Coronary artery (tissue), 2 donors: ENCODE data around the gene CASP12.

Experiments used
- DNase-seq: peaks from one replicate; pipeline ENCODE4 v3.0.0-alpha.2; 2017; ENCODE audit warnings: low spot score
- H3K27ac ChIP-seq, 2 donors: fragments of 200-600 bp; sonication (generic); one replicate each; pipeline ENCODE4 v1.5.1; 2016 to 2019
- H3K4me3 ChIP-seq: fragments of 200-600 bp; sonication (generic); 2 replicates; pipeline ENCODE4 v1.5.1; 2016; ENCODE audit warnings: mild to moderate bottlenecking, moderate library complexity
- TF ChIP-seq, protein P1 (sequence below): fragments of 200-600 bp; sonication (generic); IDR thresholded peaks from one replicate; pipeline ENCODE4 v1.5.1; 2019; ENCODE audit warnings: antibody characterized with exemption

The CASP12 gene

DNA sequence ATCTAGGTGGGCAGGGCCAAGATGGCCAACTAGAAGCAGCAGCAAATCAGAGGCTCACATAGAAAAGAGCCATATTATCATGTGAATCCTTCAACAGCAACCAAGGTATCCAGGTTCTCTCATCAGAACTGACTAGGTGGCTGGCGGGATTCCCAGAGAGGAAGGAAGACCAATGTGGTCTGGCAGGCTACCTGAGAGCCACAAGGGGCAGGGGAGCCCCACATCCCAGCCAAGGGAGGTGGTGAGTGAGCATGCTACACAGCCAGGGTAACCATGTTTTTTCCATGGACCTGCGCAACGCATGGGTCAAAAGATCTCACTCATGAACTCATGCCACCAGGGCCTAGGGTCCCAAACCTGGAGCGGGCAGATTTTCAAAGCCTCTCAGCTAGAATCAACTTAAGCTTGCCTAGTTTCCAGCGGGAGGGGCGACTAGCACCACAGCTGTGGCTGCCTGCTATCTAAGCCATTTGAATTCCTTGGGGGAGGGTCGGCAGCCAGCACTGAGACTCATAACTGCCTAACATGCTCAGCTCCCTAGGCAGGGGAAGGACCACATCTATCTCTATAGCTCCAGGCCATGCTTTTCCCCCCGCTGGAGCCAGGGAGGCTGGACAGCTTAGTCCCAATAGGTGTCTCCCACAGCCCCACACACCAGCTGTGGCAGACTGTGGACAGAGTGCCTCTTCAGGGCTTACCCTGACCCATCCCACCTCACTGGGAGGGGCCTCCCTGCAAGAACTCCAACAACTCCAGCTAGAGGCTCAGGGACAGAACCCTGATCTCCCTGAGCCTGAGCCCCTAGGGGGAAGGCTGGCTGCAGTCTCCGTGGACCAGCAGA, 28.7 kb upstream of the CASP12 start:
- TF ChIP-seq, protein P1, sequence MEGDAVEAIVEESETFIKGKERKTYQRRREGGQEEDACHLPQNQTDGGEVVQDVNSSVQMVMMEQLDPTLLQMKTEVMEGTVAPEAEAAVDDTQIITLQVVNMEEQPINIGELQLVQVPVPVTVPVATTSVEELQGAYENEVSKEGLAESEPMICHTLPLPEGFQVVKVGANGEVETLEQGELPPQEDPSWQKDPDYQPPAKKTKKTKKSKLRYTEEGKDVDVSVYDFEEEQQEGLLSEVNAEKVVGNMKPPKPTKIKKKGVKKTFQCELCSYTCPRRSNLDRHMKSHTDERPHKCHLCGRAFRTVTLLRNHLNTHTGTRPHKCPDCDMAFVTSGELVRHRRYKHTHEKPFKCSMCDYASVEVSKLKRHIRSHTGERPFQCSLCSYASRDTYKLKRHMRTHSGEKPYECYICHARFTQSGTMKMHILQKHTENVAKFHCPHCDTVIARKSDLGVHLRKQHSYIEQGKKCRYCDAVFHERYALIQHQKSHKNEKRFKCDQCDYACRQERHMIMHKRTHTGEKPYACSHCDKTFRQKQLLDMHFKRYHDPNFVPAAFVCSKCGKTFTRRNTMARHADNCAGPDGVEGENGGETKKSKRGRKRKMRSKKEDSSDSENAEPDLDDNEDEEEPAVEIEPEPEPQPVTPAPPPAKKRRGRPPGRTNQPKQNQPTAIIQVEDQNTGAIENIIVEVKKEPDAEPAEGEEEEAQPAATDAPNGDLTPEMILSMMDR: no peak
- H3K27ac ChIP-seq: no peak overlapping the region
- DNase-seq: no peak
- H3K4me3 ChIP-seq: no peak overlapping the region

DNA sequence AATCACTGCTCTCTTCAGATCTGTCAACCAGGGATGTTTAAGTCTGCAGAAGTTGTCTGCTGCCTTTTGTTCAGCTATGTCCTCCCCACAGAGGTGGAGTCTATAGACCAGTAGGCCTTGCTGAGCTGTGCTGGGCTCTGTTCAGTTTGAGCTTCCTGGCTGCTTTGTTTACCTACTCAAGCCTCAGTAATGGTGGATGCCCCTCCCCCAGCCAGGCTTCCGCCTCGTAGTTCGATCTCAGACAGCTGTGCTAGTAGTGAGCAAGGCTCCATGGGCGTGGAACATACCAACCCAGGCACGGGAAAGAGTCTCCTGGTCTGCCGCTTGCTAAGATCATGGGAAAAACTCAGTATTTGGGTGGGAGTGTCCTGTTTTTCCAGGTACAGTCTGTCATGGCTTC, 27.6 kb upstream of the CASP12 start:
- H3K27ac ChIP-seq: no peak overlapping the region
- no peak for DNase-seq
- H3K4me3 ChIP-seq: no peak overlapping the region
- TF ChIP-seq, protein P1: no peak

DNA sequence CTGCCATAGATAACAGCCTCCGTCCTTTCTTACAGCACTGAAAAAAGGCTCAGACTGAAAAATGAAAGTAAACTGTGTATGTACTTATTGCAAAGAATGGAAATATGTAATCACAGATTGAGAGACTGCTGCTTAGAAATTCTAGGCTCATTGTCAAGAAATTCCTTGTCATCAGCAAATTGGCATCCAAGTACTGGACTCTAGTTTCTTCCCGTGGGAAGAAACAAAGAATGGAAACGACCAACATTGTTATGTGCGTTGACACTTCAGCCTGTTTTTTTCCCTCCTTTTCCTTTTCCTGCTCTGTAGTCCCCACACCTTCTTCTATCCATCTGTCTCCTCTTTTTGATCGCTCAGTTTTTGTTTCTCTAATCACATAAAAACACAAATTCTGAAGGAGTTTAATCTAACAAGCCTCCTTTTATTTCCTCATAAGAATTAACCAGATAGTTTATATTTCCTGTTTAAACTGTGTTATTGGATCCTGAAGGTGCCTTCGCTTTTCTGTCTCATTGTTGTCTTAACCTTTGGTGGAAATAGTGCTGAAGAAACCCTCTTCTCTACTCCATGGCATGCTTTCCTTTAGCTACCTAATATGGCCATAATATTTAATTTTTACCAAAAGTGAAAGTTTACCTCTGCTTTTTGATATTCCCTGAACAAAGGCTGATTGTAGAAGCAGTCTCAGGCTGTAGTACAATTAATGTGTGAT, 20.0 kb upstream of the CASP12 start:
- Histone ChIP-seq H3K27ac (peak overlapping the region; percentile 50 to 54), H3K4me3 (peak overlapping the region; percentile 69)
- no peak for DNase-seq
- TF ChIP-seq, protein P1: no peak

DNA sequence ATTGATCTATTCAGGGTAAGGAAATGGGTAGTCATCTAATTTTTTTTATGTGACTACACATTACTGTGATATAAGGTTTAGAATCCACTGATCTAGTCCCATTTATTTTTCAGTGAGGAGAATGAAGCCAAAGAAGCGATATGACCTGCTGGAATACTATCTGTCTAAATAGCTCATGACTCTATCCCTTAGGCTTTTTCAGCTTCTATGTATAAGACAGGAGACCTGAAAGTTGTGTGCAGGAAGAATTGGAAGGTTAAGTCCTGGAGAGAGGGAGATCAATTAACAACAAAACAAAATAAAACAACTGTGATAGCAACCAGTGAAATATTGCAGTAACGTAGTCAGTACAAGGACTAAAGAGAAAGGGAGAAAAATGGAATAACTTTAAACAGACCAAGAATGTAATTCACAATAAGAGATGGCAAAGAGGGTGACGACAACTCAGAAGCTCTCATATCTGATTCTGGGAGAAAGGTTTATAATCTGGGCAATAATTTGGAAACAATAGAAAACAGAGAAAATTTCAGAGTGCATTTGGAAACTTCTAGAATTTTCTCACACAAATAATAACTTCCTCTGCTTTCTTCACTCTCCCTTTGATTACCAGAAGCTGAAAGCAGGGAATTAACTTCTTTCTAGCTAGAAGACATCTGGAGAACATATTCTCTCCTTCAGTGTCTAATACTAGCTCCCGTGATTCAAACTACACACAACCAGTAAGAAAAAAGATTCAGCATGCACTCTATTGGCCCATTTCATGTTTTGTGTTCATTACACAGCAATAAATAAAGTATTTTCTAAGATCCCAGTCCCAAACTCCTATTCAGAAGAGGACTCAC, 19.2 kb upstream of the CASP12 start:
- TF ChIP-seq, protein P1: no peak
- Histone ChIP-seq H3K4me3 (peak overlapping the region; percentile 69), H3K27ac (peak overlapping the region; percentile 50 to 54)
- no peak for DNase-seq

DNA sequence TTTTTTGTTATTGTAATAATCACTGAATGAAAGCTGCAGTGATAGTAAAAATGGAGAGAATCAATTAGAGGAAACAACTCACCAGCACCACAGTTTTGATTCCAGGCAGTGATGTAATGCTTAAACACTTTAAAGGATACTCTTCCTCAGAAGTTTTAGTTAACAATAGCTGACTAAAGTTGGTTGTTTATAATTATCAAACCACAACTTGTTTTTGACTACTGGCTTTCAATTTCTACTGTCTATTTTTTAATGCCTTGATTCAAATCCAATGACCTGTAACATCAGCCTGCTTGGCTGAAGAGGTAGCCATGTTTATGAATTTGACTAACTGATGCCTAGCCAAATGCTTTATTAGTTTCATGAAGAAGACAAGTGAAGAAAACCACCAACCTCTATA, 18.2 kb upstream of the CASP12 start:
- peak overlapping the region; percentile 69 for H3K4me3 ChIP-seq

DNA sequence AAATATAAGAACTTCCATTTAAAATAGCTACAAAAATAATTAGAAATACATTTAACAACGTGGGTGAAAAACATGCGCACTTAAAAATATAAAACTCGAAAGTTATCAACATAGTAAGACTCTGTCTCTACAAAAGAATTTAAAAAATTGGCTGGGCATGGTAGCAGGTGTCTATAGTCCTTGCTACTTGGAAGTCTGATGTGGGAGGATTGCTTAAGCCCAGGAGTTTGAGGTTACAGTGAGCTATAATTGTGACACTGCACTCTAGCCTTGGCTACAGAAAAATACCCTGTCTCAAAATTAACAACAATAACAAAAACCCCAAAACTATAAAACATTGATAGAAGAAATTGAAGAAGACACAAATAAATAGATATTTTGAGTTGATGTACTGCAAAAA, 13.8 kb upstream of the CASP12 start:
- DNase-seq: no peak
- TF ChIP-seq, protein P1: no peak
- H3K4me3 ChIP-seq: no peak overlapping the region
- no peak overlapping the region for H3K27ac ChIP-seq

More for the DNA sequence above, 18.2 kb upstream of the CASP12 start:
- no peak overlapping the region for H3K27ac ChIP-seq
- DNase-seq: no peak
- TF ChIP-seq, protein P1: no peak
